Neural cell (in vitro differentiated cells): ENCODE measurements around the gene NTRK2.

ENCODE experiments used
- EP300 ChIP-seq: fragments of 450-650 bp; conservative IDR thresholded peaks from 2 replicates; pipeline ENCODE4 v1.6.1; 2014; ENCODE audit warnings: antibody characterized with exemption, mild to moderate bottlenecking, moderate library complexity; ENCODE audit not compliant: poor library complexity, severe bottlenecking
- EZH2 ChIP-seq: fragments of 200-600, 300-800 bp; shearing (Covaris generic), sonication (generic); IDR thresholded peaks from 2 replicates; pipeline ENCODE4 v1.6.1; 2014; ENCODE audit warnings: antibody characterized with exemption, low read length, borderline replicate concordance, mild to moderate bottlenecking; ENCODE audit not compliant: insufficient read depth, poor library complexity, severe bottlenecking
- MXI1 ChIP-seq: fragments of 450-650 bp; conservative IDR thresholded peaks from 2 replicates; pipeline ENCODE4 v1.6.1; 2014; ENCODE audit warnings: antibody characterized with exemption, mild to moderate bottlenecking; ENCODE audit not compliant: poor library complexity, severe bottlenecking
- POLR2AphosphoS5 ChIP-seq: IDR thresholded peaks from 2 replicates; pipeline ENCODE4 v1.6.1; 2012
- RAD21 ChIP-seq: fragments of 450-650 bp; conservative IDR thresholded peaks from 2 replicates; pipeline ENCODE4 v1.6.1; 2014; ENCODE audit warnings: antibody characterized with exemption, mild to moderate bottlenecking, moderate library complexity
- SMC3 ChIP-seq: fragments of 450-650 bp; conservative IDR thresholded peaks from 2 replicates; pipeline ENCODE4 v1.6.1; 2014; ENCODE audit warnings: antibody characterized with exemption, mild to moderate bottlenecking, moderate library complexity; ENCODE audit not compliant: poor library complexity
- TAF1 ChIP-seq: IDR thresholded peaks from 2 replicates; pipeline ENCODE4 v1.6.1; 2012; ENCODE audit warnings: low read depth
- TF ChIP-seq, protein P1 (sequence below): fragments of 450-650 bp; IDR thresholded peaks from 2 replicates; pipeline ENCODE4 v1.5.1; 2014; ENCODE audit warnings: antibody characterized with exemption, mild to moderate bottlenecking, moderate library complexity; ENCODE audit not compliant: poor library complexity, severe bottlenecking
- TF ChIP-seq, protein P2 (sequence below): IDR thresholded peaks from 2 replicates; pipeline ENCODE4 v1.6.1; 2012; ENCODE audit warnings: borderline replicate concordance

DNA sequence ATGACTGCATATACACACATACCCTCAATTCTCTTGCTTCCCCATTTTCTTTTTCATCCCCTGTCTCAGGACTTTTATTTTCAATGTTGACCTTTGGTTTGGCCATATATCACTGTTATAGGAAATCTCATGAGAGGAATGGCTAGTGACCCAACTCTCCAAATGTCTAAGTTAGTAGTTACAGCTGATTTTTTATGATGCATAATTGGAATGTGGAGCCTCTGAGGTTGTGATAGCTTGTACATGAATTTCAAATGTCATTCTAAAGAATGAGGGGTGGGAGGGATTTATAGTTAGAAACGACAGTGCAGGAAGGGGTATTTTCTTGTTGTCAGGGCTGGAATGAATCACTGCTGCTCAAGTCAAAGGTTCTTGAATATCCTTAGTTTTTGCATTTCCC, 356.1 kb downstream of the NTRK2 start:
- TF ChIP-seq, protein P1, sequence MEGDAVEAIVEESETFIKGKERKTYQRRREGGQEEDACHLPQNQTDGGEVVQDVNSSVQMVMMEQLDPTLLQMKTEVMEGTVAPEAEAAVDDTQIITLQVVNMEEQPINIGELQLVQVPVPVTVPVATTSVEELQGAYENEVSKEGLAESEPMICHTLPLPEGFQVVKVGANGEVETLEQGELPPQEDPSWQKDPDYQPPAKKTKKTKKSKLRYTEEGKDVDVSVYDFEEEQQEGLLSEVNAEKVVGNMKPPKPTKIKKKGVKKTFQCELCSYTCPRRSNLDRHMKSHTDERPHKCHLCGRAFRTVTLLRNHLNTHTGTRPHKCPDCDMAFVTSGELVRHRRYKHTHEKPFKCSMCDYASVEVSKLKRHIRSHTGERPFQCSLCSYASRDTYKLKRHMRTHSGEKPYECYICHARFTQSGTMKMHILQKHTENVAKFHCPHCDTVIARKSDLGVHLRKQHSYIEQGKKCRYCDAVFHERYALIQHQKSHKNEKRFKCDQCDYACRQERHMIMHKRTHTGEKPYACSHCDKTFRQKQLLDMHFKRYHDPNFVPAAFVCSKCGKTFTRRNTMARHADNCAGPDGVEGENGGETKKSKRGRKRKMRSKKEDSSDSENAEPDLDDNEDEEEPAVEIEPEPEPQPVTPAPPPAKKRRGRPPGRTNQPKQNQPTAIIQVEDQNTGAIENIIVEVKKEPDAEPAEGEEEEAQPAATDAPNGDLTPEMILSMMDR, result no peak
- no peak for TF ChIP-seq EZH2
- TF ChIP-seq, protein P2, sequence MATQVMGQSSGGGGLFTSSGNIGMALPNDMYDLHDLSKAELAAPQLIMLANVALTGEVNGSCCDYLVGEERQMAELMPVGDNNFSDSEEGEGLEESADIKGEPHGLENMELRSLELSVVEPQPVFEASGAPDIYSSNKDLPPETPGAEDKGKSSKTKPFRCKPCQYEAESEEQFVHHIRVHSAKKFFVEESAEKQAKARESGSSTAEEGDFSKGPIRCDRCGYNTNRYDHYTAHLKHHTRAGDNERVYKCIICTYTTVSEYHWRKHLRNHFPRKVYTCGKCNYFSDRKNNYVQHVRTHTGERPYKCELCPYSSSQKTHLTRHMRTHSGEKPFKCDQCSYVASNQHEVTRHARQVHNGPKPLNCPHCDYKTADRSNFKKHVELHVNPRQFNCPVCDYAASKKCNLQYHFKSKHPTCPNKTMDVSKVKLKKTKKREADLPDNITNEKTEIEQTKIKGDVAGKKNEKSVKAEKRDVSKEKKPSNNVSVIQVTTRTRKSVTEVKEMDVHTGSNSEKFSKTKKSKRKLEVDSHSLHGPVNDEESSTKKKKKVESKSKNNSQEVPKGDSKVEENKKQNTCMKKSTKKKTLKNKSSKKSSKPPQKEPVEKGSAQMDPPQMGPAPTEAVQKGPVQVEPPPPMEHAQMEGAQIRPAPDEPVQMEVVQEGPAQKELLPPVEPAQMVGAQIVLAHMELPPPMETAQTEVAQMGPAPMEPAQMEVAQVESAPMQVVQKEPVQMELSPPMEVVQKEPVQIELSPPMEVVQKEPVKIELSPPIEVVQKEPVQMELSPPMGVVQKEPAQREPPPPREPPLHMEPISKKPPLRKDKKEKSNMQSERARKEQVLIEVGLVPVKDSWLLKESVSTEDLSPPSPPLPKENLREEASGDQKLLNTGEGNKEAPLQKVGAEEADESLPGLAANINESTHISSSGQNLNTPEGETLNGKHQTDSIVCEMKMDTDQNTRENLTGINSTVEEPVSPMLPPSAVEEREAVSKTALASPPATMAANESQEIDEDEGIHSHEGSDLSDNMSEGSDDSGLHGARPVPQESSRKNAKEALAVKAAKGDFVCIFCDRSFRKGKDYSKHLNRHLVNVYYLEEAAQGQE, result no peak
- TF ChIP-seq POLR2AphosphoS5, result no peak
- TF ChIP-seq EP300, result no peak
- TF ChIP-seq MXI1, result no peak
- no peak for TF ChIP-seq RAD21
- no peak for TF ChIP-seq TAF1
- no peak for TF ChIP-seq SMC3
